ENCODE measurements around the gene PPP1R9A. TPM values are rescaled to one million over a fixed set of nuclear protein-coding genes. Genes with fewer than 3 reads are reported as not detected.

PPP1R9A gene
- total RNA-seq, 2 donors from 2014 or later: 17.7 to 20.2 TPM

DNA sequence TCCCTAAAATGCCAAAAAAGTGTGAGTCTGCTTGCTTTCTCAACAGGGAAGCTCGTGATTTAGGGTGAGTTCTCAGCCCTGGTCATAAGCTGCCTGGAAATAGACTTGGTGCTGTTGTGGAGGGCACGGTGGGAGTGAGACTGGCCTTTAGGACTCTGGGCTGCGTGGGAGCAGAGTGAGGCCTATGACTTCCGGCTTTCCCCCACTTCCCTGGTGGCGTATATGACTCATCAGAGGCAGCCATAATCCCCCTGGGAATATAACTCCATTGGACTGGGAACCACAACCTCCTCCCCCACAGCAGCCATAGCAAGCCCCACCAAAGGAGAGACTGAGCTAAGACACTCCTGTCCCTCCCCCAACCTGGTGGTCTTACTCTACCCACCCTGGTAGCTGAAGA lies 321.9 kb downstream of the PPP1R9A start:
- TF ChIP-seq, protein P1, sequence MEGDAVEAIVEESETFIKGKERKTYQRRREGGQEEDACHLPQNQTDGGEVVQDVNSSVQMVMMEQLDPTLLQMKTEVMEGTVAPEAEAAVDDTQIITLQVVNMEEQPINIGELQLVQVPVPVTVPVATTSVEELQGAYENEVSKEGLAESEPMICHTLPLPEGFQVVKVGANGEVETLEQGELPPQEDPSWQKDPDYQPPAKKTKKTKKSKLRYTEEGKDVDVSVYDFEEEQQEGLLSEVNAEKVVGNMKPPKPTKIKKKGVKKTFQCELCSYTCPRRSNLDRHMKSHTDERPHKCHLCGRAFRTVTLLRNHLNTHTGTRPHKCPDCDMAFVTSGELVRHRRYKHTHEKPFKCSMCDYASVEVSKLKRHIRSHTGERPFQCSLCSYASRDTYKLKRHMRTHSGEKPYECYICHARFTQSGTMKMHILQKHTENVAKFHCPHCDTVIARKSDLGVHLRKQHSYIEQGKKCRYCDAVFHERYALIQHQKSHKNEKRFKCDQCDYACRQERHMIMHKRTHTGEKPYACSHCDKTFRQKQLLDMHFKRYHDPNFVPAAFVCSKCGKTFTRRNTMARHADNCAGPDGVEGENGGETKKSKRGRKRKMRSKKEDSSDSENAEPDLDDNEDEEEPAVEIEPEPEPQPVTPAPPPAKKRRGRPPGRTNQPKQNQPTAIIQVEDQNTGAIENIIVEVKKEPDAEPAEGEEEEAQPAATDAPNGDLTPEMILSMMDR (IDR thresholded peaks at IDR 0.05): no peak
- Histone ChIP-seq H3K4me3 (no peak overlapping the region), H3K4me1 (no peaks in the 10 kb centered on the region), H3K27ac (no peak overlapping the region), H3K27me3 (no peaks in the 10 kb centered on the region), H3K9ac (ENCODE audit: low read depth in 2 of 2, low read length in 2 of 2) (no peak overlapping the region), H3K36me3 (no peaks in the 10 kb centered on the region), H3K9me3 (no peaks in the 10 kb centered on the region)
- DNase-seq: no peak
- intact Hi-C loops (cut with DNase I): no loop called here

DNA sequence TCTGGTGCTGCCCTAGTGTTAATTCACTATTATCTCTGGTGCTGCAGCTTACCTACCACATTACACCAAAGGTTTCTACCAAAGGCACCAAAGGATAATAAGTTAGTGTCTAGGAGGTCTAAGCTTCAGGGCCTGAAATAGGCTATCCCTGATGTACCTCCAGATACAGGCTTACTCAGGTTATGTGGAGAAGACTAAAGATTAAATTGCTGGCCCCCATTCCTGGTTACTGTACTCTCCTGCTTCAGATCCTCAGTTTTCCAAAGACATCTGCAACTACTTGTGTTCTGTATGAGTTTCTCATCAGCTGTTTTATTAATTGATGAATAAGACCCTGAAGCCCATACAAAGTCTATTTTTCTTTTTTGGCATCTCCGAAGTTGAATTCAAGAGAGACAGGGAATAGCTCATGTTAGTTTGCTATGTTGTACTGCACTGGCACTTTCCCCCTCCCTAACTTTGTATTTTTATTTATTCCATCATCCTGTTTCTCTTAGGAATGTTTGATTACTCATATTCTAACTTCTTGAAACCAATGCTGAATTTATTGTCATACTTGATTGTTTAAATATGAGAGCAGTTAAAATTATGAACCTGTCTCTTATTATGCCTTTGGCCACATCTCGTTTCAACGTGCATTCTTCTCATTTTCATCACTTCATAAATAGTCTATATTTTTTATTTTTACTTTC lies 331.0 kb downstream of the PPP1R9A start:
- TF ChIP-seq, protein P1 (IDR thresholded peaks at IDR 0.05): no peak
- Histone ChIP-seq H3K4me1 (no peaks in the 10 kb centered on the region), H3K27ac (no peak overlapping the region), H3K4me3 (no peak overlapping the region), H3K9me3 (no peaks in the 10 kb centered on the region), H3K9ac (ENCODE audit: low read depth in 2 of 2, low read length in 2 of 2) (no peak overlapping the region), H3K27me3 (no peaks in the 10 kb centered on the region), H3K36me3 (no peaks in the 10 kb centered on the region)
- intact Hi-C loops (cut with DNase I): no loop called here
- DNase-seq: no peak

DNA sequence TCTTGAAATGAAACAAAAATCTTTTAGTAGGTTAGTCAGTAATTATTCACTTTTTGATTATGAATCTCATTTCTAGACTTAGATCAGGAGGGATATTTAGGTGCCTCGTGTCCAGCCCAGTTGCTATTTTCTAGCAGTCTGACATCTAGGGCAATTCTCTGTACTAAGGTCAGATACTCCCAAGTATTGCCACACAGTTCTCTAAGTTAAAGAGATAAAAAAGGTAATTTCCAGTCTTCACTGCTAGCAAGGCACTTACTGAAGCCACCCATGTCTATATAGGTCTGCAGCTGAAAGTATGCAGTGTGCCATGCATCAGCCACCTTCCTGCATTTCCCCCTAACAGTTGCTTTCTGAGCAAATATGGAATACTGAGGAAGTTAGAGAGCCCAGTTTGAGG lies 333.5 kb downstream of the PPP1R9A start:
- intact Hi-C loops (cut with DNase I): loop anchor here (10.0 kb wide), 1 partner anchor 796 kb away; no protein-coding TSS in a partner anchor
- H3K27ac ChIP-seq: no peak overlapping the region
- H3K4me3 ChIP-seq: no peak overlapping the region
- H3K4me1 ChIP-seq: no peaks in the 10 kb centered on the region
- TF ChIP-seq, protein P1 (IDR thresholded peaks at IDR 0.05): no peak
- no peak overlapping the region for H3K9ac ChIP-seq (ENCODE audit: low read depth in 2 of 2, low read length in 2 of 2)
- no peaks in the 10 kb centered on the region for H3K9me3 ChIP-seq
- H3K36me3 ChIP-seq: no peaks in the 10 kb centered on the region
- no peak for DNase-seq
- H3K27me3 ChIP-seq: no peaks in the 10 kb centered on the region

DNA sequence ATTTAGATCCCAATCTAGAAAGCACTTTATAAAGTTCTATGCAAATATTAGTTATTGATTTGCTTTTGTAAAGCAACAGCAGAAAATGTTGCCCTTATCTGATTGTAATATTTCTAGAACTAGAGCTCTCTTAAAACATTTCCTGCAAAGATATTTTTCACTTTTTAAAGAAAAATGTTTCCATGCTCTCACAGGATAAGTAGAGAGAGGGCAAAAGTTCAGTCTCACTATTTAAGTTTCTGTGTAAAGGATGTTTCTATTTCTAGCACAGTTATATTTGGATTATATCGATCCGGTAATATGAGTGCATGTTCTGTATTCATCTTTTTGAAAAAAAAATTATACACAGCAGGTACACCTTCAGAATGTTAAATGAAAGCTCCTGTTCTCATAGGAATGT lies 334.9 kb downstream of the PPP1R9A start:
- Histone ChIP-seq H3K27me3 (no peaks in the 10 kb centered on the region), H3K9ac (ENCODE audit: low read depth in 2 of 2, low read length in 2 of 2) (no peak overlapping the region), H3K36me3 (no peaks in the 10 kb centered on the region), H3K9me3 (no peaks in the 10 kb centered on the region), H3K4me1 (no peaks in the 10 kb centered on the region), H3K4me3 (no peak overlapping the region), H3K27ac (no peak overlapping the region)
- intact Hi-C loops (cut with DNase I): loop anchor here (10.0 kb wide), 1 partner anchor 797 kb away; no protein-coding TSS in a partner anchor
- TF ChIP-seq, protein P1 (IDR thresholded peaks at IDR 0.05): no peak
- DNase-seq: no peak

DNA sequence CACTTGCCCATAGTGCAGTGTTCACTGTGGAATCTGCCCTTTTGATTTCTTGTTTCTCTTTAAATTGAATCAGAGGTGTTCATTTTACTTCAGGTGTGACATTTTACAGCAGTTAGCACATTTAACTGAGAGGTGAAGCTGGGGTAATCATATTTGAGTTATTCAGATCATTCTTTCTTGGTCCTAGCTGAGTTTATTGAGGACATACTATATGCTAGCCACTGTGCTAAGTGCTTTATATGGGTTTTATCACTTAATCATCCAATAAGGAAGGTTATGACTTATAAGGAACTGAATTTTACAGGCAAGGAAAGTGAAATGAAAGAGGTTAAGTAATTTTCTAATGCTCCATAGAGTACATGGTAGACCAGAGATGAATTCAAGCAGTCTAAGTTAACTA lies 337.2 kb downstream of the PPP1R9A start:
- TF ChIP-seq, protein P1 (IDR thresholded peaks at IDR 0.05): no peak
- H3K27me3 ChIP-seq: no peaks in the 10 kb centered on the region
- H3K36me3 ChIP-seq: no peaks in the 10 kb centered on the region
- intact Hi-C loops (cut with DNase I): loop anchor here (10.0 kb wide), 1 partner anchor 800 kb away; no protein-coding TSS in a partner anchor
- no peaks in the 10 kb centered on the region for H3K9me3 ChIP-seq
- no peak overlapping the region for H3K27ac ChIP-seq
- H3K4me3 ChIP-seq: no peak overlapping the region
- DNase-seq: no peak
- H3K9ac ChIP-seq (ENCODE audit: low read depth in 2 of 2, low read length in 2 of 2): no peak overlapping the region
- no peaks in the 10 kb centered on the region for H3K4me1 ChIP-seq

Measured in colonic mucosa (tissue), 4 donors.